GM12864 (cell line): ENCODE data around the gene DMAC2.
"Not testable (repeated sequence)": the region's sequence is repeated elsewhere in the genome, so short reads cannot be mapped to it uniquely, and the experiment has no call there.

Experiments used
- DNase-seq: peaks from one replicate; pipeline ENCODE4 v3.0.0-alpha.2; 2011; ENCODE audit warnings: low read depth
- H3K4me3 ChIP-seq: 2 replicates; pipeline ENCODE4 v1.5.1; 2011; ENCODE audit warnings: mild to moderate bottlenecking, low read depth, low read length, control low read depth
- CTCF ChIP-seq: IDR thresholded peaks from 2 replicates; pipeline ENCODE4 v1.5.1; 2011; ENCODE audit warnings: low read depth, mild to moderate bottlenecking, moderate library complexity, low read length, control low read depth, inconsistent platforms; ENCODE audit errors: missing control alignments

The DMAC2 gene

GRCh38 chr19:41439441-41440222 is at the start of gene DMAC2:
TSS of gene DMAC2 (minus strand) at chr19:41439912. CDS start at chr19:41439899, 13 bp downstream.
- DNase-seq, result peak; percentile 98
- peak within 1 kb of the TSS; percentile 75 for H3K4me3 ChIP-seq
- TF ChIP-seq CTCF, result peak; percentile 66

DNA sequence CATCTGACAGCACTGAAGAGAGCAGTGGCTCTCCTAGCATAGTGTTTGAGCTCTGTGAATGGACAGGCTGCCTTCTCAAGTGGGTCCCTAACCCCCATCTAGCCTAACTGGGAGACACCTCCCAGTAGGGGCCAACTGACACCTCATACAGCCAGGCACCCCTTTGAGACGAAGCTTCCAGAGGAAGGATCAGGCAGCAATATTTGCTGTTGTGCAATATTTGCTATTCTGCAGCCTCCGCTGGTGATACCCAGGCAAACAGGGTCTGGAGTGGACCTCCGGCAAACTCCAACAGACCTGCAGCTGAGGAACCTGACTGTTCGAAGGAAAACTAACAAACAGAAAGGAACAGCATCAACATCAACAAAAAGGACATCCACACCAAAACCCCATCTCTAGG is 47.2 kb upstream of the DMAC2 start:
- not testable (repeated sequence) for H3K4me3 ChIP-seq, DNase-seq

DNA sequence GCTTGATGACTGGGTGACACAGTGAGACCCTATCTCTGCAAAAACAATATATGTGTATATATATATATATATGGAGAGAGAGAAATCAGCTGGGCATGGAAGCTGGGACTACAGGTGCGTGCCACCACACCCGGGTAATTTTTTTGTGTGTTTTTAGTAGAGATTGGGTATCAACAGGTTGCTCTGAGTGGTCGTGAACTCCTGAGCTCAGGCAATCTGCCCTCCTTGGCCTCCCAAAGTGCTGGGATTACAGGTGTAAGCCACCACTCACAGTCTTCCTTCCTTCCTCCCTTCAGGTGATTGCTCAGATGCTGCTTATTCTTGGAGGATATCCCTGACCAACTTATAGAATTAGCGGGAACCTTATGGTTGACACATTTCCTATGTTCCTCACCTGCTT is 45.1 kb upstream of the DMAC2 start:
- no peak overlapping the region for H3K4me3 ChIP-seq
- DNase-seq, result no peak
- no peak for TF ChIP-seq CTCF

DNA sequence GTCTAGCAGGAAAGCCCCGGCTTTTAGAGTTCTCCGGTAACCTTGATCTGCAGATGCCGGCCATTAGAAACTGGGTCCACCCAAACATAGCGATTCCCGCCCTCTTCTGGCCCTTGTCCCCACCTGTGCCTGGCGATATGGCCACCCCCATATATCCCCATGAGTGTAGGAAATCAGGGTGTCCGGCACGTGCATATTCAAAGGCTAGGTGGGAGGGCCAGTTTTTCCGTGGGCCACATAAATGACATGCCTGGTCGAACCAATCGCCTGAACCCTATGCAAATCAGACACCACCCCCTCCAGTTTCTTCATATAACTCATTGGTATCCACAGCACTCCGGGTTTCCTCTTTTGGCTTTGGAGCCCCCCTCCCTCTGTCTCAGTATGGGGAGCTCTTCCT is 40.6 kb upstream of the DMAC2 start:
- no peak for TF ChIP-seq CTCF
- H3K4me3 ChIP-seq, result no peak overlapping the region
- DNase-seq, result no peak

DNA sequence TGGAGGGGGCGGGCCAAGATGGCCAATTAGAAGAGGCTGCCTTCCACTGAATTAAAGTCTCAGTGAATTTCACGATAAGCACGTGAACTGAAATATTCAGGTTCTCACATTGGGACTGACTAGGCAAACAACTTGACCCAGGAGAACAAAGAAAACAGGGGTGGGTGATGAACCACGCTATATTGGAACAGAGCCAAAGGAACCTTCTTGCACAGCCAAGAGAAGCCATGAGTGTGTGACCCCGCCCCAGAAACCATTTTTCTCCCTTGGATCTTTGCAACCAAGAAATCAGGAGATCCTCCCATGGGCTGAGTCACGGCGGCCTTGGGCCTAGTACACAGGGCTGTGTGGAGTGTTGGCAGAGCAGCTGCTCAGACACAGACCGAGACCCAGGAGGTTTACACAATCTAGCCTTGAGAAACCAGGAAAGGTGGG is 40.1 kb upstream of the DMAC2 start:
- no peak for DNase-seq
- no peak overlapping the region for H3K4me3 ChIP-seq
- no peak for TF ChIP-seq CTCF

GRCh38 chr19:41478875-41479756 is 39.4 kb upstream of the DMAC2 start:
- TF ChIP-seq CTCF, result no peak
- no peak overlapping the region for H3K4me3 ChIP-seq
- DNase-seq, result no peak

GRCh38 chr19:41478171-41478570 is 38.5 kb upstream of the DMAC2 start:
- no peak for TF ChIP-seq CTCF
- no peak for DNase-seq
- H3K4me3 ChIP-seq, result no peak overlapping the region
